ENCODE results near the gene PDE6C.

PDE6C gene

GRCh38 chr10:93710333-93710909 lies 98.1 kb downstream of the PDE6C start:
- DNase-seq = no peak

DNA sequence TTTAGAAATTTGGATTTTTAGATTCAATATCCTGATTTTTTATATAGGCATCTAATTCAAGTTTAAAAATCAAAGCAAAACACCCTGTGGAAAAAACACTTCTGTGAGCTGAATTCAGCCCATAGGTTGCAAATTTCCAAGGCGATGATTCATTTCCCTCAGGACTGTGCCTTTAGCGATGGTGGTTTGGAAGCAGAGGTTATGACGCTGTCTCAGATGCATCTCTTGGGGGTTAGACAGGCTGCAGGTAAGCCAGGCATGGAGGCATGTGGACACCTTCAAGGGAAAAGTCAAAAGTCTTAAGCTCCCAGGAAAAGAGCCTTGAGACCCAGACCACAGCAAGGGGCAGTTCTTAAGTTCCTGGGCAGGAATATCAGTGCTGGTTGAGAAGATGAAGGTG lies 99.6 kb downstream of the PDE6C start:
- no peak for DNase-seq

GRCh38 chr10:93712593-93712992 lies 100.3 kb downstream of the PDE6C start:
- DNase-seq = no peak

DNA sequence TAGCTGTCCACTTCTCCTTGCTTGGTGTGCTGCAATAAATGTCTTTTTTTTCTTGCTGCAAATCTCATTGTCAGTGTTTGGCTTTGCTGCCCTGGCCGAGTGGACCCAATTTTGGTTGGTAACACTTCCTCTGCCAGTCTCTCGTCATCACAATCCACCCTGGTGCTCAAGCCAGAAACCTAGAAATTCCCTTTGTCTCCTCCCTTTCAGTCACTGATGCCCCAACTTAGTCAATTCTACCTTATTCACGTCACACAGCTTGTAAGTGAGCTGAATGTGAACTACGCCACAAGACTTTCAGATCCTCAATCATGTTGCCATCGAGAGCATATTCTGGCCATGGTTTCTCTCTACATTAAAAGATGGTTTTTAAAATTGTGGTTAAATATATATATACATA lies 103.0 kb downstream of the PDE6C start:
- DNase-seq = no peak
